WTC11 (cell line): ENCODE results near the gene CYP24A1. TPM values are rescaled to one million over a fixed set of nuclear protein-coding genes. Genes with fewer than 3 reads are reported as not detected.
A peak's percentile ranks its signal among the peaks of the same experiment; 100 is the strongest.

ENCODE experiments used
- ATAC-seq: fragments of 200-7000 bp; cut with Tn5 transposase; 2 replicates; pipeline ENCODE4 v1.10.0; 2021; ENCODE audit warnings: mild to moderate bottlenecking, moderate library complexity
- CTCF ChIA-PET: fragments of 300-600 bp; sonication (Branson Sonifier 250); formaldehyde crosslinking; loops from one replicate; lab custom pipeline; 2021; ENCODE audit warnings: antibody characterized with exemption; lab: Charles Lee
- POLR2A ChIA-PET: fragments of 350-600 bp; sonication (Branson Sonifier 250); formaldehyde crosslinking; loops from one replicate; lab custom pipeline; 2021; ENCODE audit warnings: antibody characterized with exemption; lab: Charles Lee
- DNase-seq: peaks from one replicate; pipeline ENCODE4 v3.0.0; 2021; ENCODE audit warnings: low spot score
- H3K27ac Mint-ChIP-seq: 2 replicates; pipeline ENCODE4 v1.8.0; 2021; ENCODE audit warnings: mixed read lengths
- H3K27me3 Mint-ChIP-seq: 2 replicates; pipeline ENCODE4 v1.8.0; 2021; ENCODE audit warnings: low read depth, mild to moderate bottlenecking, moderate library complexity, mixed read lengths
- H3K36me3 Mint-ChIP-seq: 2 replicates; pipeline ENCODE4 v1.8.0; 2021; ENCODE audit warnings: mixed read lengths
- H3K4me1 Mint-ChIP-seq: 2 replicates; pipeline ENCODE4 v1.8.0; 2022; ENCODE audit warnings: mixed read lengths
- H3K4me3 Mint-ChIP-seq: 2 replicates; pipeline ENCODE4 v1.8.0; 2021; ENCODE audit warnings: mild to moderate bottlenecking, moderate library complexity, mixed read lengths
- H3K9me3 Mint-ChIP-seq: 2 replicates; pipeline ENCODE4 v1.8.0; 2021; ENCODE audit warnings: mixed read lengths
- ATF1 ChIP-seq: sonication (generic); formaldehyde crosslinking; IDR thresholded peaks from 2 replicates; pipeline ENCODE4 v1.8.1; 2023; ENCODE audit warnings: mild to moderate bottlenecking, moderate library complexity, missing genetic modification reagents
- CBFB ChIP-seq: sonication (generic); formaldehyde crosslinking; IDR thresholded peaks from 2 replicates; pipeline ENCODE4 v1.8.1; 2022; ENCODE audit warnings: mild to moderate bottlenecking, low read depth, missing genetic modification reagents
- E2F5 ChIP-seq: sonication (generic); formaldehyde crosslinking; IDR thresholded peaks from 2 replicates; pipeline ENCODE4 v1.8.1; 2022; ENCODE audit warnings: mild to moderate bottlenecking, moderate library complexity, missing genetic modification reagents
- ELF4 ChIP-seq: sonication (generic); formaldehyde crosslinking; IDR thresholded peaks from 2 replicates; pipeline ENCODE4 v1.8.1; 2022; ENCODE audit warnings: low read depth, mild to moderate bottlenecking, moderate library complexity, missing genetic modification reagents
- EMX1 ChIP-seq: fragments of 250-450 bp; sonication (Bioruptor Pico); IDR thresholded peaks from 2 replicates; pipeline ENCODE4 v1.8.0; 2021; ENCODE audit warnings: mild to moderate bottlenecking
- ETV6 ChIP-seq: sonication (generic); formaldehyde crosslinking; IDR thresholded peaks from 2 replicates; pipeline ENCODE4 v1.8.1; 2022; ENCODE audit warnings: mild to moderate bottlenecking, missing genetic modification reagents
- FOXK1 ChIP-seq: sonication (generic); formaldehyde crosslinking; IDR thresholded peaks from 2 replicates; pipeline ENCODE4 v1.8.0; 2022; ENCODE audit warnings: mild to moderate bottlenecking, moderate library complexity, missing genetic modification reagents
- FOXP1 ChIP-seq: sonication (generic); formaldehyde crosslinking; IDR thresholded peaks from 2 replicates; pipeline ENCODE4 v1.8.0; 2022; ENCODE audit warnings: missing genetic modification reagents, mild to moderate bottlenecking, moderate library complexity, borderline replicate concordance
- GABPB1 ChIP-seq: sonication (generic); formaldehyde crosslinking; IDR thresholded peaks from 2 replicates; pipeline ENCODE4 v1.8.1; 2023; ENCODE audit warnings: mild to moderate bottlenecking, missing genetic modification reagents
- HMGXB4 ChIP-seq: sonication (generic); formaldehyde crosslinking; IDR thresholded peaks from 2 replicates; pipeline ENCODE4 v1.8.1; 2023; ENCODE audit warnings: mild to moderate bottlenecking, moderate library complexity, missing genetic modification reagents
- IRF2 ChIP-seq: sonication (generic); formaldehyde crosslinking; IDR thresholded peaks from 2 replicates; pipeline ENCODE4 v1.8.0; 2022; ENCODE audit warnings: low read depth, missing genetic modification reagents, borderline replicate concordance
- JUN ChIP-seq: sonication (generic); formaldehyde crosslinking; IDR thresholded peaks from 2 replicates; pipeline ENCODE4 v1.8.0; 2023; ENCODE audit warnings: mild to moderate bottlenecking, missing genetic modification reagents
- MYBL2 ChIP-seq: sonication (generic); formaldehyde crosslinking; IDR thresholded peaks from 2 replicates; pipeline ENCODE4 v1.8.1; 2023; ENCODE audit warnings: mild to moderate bottlenecking, moderate library complexity, missing genetic modification reagents
- NR2C2 ChIP-seq: sonication (generic); formaldehyde crosslinking; IDR thresholded peaks from 2 replicates; pipeline ENCODE4 v1.8.0; 2022; ENCODE audit warnings: mild to moderate bottlenecking, missing genetic modification reagents
- SMAD4 ChIP-seq: sonication (generic); formaldehyde crosslinking; IDR thresholded peaks from 2 replicates; pipeline ENCODE4 v1.8.0; 2022; ENCODE audit warnings: mild to moderate bottlenecking, missing genetic modification reagents
- SP1 ChIP-seq: sonication (generic); formaldehyde crosslinking; conservative IDR thresholded peaks from 2 replicates; pipeline ENCODE4 v1.8.1; 2022; ENCODE audit warnings: missing genetic modification reagents
- TEAD1 ChIP-seq: sonication (generic); formaldehyde crosslinking; IDR thresholded peaks from 2 replicates; pipeline ENCODE4 v1.8.0; 2022; ENCODE audit warnings: mild to moderate bottlenecking, missing genetic modification reagents
- TP53 ChIP-seq: sonication (generic); formaldehyde crosslinking; IDR thresholded peaks from 2 replicates; pipeline ENCODE4 v1.8.1; 2023; ENCODE audit warnings: mild to moderate bottlenecking, missing genetic modification reagents
- ZNF138 ChIP-seq: sonication (generic); formaldehyde crosslinking; conservative IDR thresholded peaks from 2 replicates; pipeline ENCODE4 v1.8.1; 2022; ENCODE audit warnings: mild to moderate bottlenecking, moderate library complexity, missing genetic modification reagents
- ZNF219 ChIP-seq: sonication (generic); formaldehyde crosslinking; IDR thresholded peaks from 2 replicates; pipeline ENCODE4 v1.8.0; 2023; ENCODE audit warnings: missing genetic modification reagents, mild to moderate bottlenecking, borderline replicate concordance
- total RNA-seq: library from RNA; stranded (reverse); gene quantifications from 3 replicates; pipeline ENCODE4 v1.2.3, GENCODE V29; 2021
- TF ChIP-seq, protein P1 (sequence below): fragments of 200-600 bp; IDR thresholded peaks from 2 replicates; pipeline ENCODE4 v1.8.0; 2022; ENCODE audit warnings: antibody characterized with exemption

Gene CYP24A1
- total RNA-seq, 1 experiment from 2014 or later: not detected

DNA sequence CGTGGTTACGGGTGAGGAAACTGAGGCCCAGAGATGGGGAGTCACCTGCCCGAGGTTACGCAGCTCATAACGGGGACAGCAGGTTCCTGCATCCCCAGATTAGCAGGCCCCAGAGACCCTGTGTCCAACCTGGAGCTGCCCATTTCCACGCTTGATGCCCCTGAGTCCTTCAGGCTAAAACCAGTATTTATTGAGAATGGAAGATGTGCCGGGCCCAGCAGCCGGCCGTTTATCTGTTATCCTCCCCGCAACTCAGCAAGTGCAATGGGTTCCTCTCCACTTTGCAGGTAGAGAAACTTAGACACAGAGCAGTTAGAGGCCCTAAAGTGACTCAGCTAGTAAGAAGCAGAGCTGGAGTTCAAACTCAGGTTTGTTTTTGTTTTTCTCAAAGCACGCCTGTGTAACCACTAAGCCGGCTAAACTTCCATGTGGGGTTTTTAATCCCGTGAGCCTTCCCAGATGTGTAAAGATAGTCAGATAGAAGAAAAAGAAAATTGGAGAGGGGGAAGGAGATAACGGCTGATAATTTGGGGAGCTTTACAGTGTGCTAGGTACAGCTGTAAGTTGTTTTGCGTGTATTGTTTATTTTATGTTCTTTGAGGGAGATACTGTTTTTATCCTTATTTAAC lies 34.9 kb upstream of the CYP24A1 start:
- CTCF ChIA-PET: interaction anchor here (0.6 to 2.1 kb wide), 16 partner anchors 11 to 1034 kb away, joined by 3 to 11 read pairs (median 4); no protein-coding TSS in a partner anchor
- peak overlapping the region; percentile 26; the same call in 1 of the 2 replicates for H3K27ac Mint-ChIP-seq
- no peak for DNase-seq
- POLR2A ChIA-PET: interaction anchor here (1.4 kb wide), 1 partner anchor 67 kb away, joined by 3 read pairs; no protein-coding TSS in a partner anchor
- TF ChIP-seq CBFB: no peak
- no peak for TF ChIP-seq SMAD4 (CRISPR knock-in tag)
- 0 out of 2 replicates have a peak, but pooled peaks have one; percentile 3 for TF ChIP-seq ETV6 (CRISPR knock-in tag)
- no peak for TF ChIP-seq IRF2 (CRISPR knock-in tag)
- TF ChIP-seq, all 79 proteins: peak for 1
- H3K9me3 Mint-ChIP-seq: no peaks in the 10 kb centered on the region
- peaks cover 5% of the 10 kb centered on the region for H3K36me3 Mint-ChIP-seq
- peaks cover 21% of the 10 kb centered on the region for H3K4me1 Mint-ChIP-seq
- H3K4me3 Mint-ChIP-seq: peak overlapping the region; percentile 92
- ATAC-seq: peak; percentile 8; the same call in 1 of the 2 replicates
- no peaks in the 10 kb centered on the region for H3K27me3 Mint-ChIP-seq

GRCh38 chr20:54207743-54208547 lies 34.2 kb upstream of the CYP24A1 start, which contains the start of gene PFDN4:
Gene PFDN4 (plus strand): TSS chr20:54208087. CDS start chr20:54208101, 14 bp downstream.
- CTCF ChIA-PET: interaction anchor here (0.6 to 2.1 kb wide), 20 partner anchors 10 to 1033 kb away, joined by 3 to 11 read pairs (median 4); no protein-coding TSS in a partner anchor
- ATAC-seq: peak; percentile 86
- no peak for TF ChIP-seq TP53 (CRISPR knock-in tag)
- TF ChIP-seq HMGXB4 (CRISPR knock-in tag): peak; percentile 91
- peak; percentile 95 for TF ChIP-seq FOXK1 (CRISPR knock-in tag)
- peak; percentile 35 for TF ChIP-seq GABPB1 (CRISPR knock-in tag)
- TF ChIP-seq E2F5 (CRISPR knock-in tag): peak; percentile 54; the same call in 1 of the 2 replicates
- TF ChIP-seq ELF4: 0 out of 2 replicates have a peak, but pooled peaks have one; percentile 46
- TF ChIP-seq NR2C2: no peak
- TF ChIP-seq FOXP1 (CRISPR knock-in tag): peak; percentile 45; the same call in 1 of the 2 replicates
- TF ChIP-seq ETV6 (CRISPR knock-in tag): 0 out of 2 replicates have a peak, but pooled peaks have one; percentile 2
- TF ChIP-seq TEAD1 (CRISPR knock-in tag): peak; percentile 39
- peak; percentile 79; the same call in 1 of the 2 replicates for TF ChIP-seq JUN
- no peak for TF ChIP-seq EMX1 (CRISPR knock-in tag)
- TF ChIP-seq MYBL2 (CRISPR knock-in tag): peak; percentile 62; the same call in 1 of the 2 replicates
- peak; percentile 66; the same call in 1 of the 2 replicates for TF ChIP-seq ZNF219
- TF ChIP-seq ATF1 (CRISPR knock-in tag): peak; percentile 43; the same call in 1 of the 2 replicates
- TF ChIP-seq SP1 (CRISPR knock-in tag): peak; percentile 55
- TF ChIP-seq, protein P1, sequence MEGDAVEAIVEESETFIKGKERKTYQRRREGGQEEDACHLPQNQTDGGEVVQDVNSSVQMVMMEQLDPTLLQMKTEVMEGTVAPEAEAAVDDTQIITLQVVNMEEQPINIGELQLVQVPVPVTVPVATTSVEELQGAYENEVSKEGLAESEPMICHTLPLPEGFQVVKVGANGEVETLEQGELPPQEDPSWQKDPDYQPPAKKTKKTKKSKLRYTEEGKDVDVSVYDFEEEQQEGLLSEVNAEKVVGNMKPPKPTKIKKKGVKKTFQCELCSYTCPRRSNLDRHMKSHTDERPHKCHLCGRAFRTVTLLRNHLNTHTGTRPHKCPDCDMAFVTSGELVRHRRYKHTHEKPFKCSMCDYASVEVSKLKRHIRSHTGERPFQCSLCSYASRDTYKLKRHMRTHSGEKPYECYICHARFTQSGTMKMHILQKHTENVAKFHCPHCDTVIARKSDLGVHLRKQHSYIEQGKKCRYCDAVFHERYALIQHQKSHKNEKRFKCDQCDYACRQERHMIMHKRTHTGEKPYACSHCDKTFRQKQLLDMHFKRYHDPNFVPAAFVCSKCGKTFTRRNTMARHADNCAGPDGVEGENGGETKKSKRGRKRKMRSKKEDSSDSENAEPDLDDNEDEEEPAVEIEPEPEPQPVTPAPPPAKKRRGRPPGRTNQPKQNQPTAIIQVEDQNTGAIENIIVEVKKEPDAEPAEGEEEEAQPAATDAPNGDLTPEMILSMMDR: peak; percentile 40
- TF ChIP-seq ZNF138 (CRISPR knock-in tag): no peak

More at GRCh38 chr20:54207743-54208547, 34.2 kb upstream of the CYP24A1 start, which contains the start of gene PFDN4:
- peak within 1 kb of the TSS; percentile 96 for H3K4me3 Mint-ChIP-seq
- peak; percentile 80 for DNase-seq
- POLR2A ChIA-PET: interaction anchor here (1.4 kb wide), 1 partner anchor 66 kb away, joined by 3 read pairs; no protein-coding TSS in a partner anchor
- peak within 1 kb of the TSS; percentile 100 for H3K27ac Mint-ChIP-seq
- H3K9me3 Mint-ChIP-seq: no peaks in the 10 kb centered on the region
- peaks cover 5% of the 10 kb centered on the region for H3K36me3 Mint-ChIP-seq
- H3K27me3 Mint-ChIP-seq: no peaks in the 10 kb centered on the region
- H3K4me1 Mint-ChIP-seq: peaks cover 21% of the 10 kb centered on the region
